CD4-positive, alpha-beta T cell treated with Interleukin-12 subunit alpha and Interleukin-12 subunit beta, for 1 hour (primary cell): ENCODE data around the gene RAPGEF4.

Experiments used
- DNase-seq: peaks from one replicate; pipeline ENCODE4 v3.0.0-alpha.2; 2020

The RAPGEF4 gene

DNA sequence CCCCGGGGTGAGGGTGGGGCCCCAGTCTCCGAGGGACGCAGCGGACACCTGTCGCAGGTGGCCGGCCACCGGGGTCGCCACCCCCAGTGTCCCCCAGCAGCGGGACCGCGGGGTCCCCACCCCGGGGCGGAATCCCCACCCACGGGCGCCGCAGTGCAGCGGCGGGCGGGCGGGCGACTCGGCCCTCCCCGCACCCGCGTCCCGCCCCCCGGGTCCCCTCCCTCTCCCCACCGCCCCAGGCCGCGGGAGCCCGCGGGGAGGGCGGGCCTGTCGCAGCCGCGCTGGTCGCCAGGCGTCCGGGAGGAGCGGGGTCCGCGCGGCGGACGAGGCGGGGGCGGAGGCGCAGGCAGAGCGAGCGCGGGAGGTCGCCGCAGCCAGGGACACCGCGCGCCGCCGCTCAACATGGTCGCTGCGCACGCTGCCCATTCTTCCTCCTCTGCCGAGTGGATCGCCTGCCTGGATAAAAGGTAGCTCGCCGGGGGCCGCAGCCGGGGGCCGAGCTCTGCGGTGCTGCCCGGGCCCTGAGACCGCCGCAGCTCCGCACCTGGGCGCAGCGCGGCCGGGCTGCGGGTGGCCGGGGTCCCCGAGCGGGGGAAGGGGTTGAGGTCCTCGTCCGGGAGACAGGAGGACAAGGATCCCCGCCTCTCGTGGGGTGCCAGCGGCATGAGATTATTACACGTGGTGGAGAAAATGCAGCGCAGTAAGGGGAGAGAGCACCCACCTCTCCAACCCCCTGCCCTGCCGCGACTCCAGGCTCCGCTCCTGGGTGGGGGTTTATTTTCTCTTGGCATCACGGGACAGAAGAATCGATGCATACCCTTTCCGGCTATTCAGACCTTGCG is at the start of gene RAPGEF4:
Gene RAPGEF4 (plus strand): TSS at position 264 of the 842 bp plus-strand sequence. CDS start 139 bp downstream, at position 403.
- no peak for DNase-seq

DNA sequence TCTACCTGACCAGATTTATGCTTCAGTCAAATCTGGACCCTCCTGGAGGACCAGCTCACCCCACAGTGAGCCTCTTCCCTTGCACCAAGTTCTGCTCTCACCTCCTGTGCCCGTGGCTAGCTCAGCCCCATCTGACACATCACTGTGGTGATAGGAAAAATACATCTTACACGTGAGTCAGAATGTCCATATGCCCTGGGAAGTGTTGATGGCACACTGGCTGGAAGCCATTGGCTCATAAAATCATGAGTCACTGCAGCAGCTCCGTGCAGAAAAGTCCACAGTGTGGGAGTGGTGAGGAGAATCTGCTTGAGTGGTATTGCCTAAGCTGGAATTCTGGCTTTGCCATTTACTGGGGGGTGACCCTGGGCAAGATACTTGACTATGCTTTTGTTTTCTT is 42.6 kb upstream of the RAPGEF4 start:
- DNase-seq, result no peak

DNA sequence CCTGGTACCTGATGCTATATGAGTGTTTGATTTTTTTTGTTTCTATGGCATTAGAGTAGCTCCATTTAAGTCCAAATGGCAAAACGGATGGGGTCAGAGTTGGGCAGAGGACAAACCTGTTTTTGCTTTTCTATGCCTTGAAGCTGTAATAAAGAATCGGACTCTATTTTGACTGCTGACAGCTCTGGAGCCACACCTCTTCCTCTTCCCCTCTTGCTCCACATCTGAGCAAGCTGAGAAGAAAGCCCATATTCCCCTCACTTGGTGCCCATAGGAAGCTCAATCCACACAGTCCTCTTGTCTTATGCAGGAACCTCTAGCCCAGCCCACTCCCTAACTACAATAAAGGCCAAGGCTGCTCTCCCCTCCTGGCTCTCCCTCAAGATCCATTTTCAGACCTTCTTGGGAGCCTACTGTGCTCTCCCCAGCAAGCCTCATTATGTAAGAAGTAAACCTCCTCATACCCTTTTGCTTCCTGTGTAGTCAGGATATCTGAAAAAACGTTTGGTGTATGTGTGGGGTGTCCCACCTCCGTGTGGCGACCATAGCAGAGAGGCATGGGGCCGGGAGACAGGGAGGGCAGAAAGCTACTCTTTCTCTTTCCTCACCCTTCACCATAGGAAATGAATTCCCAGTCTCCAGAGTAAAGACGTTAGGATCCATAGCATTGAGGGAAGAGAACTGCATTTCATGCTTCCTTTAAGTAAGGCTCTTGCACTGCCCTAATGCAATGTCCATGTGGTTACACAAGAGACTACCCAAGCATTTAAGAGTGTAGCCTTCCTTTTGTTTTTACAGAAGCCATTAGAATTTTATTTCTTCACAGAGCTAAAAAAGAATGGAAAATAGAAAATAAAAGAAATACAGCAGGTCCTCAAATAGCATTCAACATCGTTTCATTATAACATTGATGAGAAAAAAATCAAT is 41.9 kb upstream of the RAPGEF4 start:
- DNase-seq, result no peak

DNA sequence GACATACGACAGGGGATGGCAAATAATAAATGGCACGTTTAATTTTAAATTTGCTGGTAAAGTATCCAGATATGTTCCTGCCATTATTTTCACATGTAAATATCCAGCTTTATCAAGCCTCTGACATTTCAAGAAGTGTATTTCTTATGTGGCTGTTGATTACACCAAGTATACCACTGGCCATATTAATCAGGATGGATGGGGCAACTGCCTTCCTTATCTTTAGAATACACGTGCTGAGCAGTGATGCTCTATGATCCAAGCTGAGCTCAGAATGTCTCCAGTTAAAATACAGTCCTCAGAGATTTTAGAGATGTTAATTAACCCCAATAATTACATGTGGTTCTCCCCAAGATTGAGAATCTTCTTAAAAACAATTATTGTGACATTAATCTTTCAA is 38.3 kb upstream of the RAPGEF4 start:
- no peak for DNase-seq

DNA sequence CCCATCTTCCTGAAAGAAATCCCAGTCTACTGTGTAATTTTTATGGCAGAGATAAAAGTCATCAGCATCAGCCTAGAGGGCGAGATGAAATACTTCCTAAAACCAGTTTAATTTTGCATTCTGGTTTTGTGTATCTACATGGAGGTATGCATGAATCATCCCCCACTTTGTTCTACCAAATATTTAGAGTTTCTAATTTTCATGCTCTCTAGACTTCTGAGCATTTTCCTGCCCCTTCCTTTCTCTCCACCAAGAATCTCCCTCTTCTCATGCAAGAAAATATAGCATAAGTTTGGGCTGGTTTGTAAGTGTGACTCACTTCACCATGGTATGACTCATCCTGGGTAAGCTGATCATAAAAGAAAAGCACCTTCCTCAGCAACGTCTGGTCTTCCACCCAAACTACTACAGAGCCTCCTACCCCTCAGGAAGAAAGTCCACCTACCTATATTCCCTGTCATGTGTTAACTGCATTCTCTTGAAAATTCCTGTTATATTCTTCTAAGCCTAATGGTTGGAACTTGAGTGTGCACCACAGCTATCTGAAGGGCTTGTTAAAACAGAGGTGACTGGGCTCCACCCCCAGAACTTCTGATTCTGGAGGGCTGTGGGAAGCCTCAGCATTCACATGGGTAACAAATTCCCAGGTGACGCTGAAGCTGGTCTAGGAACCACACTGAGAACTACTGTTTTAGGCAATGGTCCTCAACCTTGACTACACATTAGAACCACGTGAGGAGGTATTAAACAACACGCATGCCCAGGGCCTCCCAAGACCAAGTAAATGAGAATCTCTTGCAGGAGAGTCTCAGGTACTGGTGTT is 37.4 kb upstream of the RAPGEF4 start:
- no peak for DNase-seq

DNA sequence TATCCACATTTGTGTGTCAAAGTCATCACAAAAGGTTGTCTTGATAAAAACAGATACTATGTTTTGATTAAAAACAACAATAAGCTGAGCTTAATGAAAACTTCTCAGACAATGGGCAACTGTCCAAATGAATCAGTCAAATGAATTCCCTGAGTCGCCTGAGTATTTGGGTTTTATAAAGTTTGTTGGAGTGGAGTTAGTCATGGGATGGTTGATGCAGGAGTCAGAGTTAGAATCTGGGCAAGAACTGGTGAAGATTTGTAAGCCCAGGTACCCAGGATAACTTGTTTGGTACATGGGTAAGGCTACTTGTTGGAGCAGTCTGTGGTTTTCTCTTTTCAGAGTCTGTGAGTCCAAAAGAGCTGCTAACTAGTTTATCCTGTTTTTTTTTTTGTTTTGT is 34.4 kb upstream of the RAPGEF4 start:
- no peak for DNase-seq

DNA sequence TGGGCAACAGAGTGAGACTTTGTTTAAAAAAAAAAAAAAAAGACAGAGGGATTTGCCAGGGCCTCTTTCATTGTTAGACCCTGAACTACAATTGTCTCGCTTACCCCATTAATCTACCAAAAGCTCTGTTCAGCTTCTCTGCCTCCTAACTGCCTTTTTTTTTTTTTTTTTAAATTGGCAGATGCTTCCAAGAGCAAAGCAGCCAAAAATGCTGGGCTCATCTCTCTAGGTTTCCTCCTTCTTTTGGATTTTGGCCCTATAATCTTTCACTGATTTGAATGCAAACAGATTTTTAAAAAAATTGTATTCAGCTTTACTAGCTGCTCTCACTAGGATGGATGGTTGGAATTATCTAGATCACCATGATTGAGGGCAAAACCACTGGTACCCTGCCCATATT is 33.2 kb upstream of the RAPGEF4 start:
- DNase-seq, result no peak

DNA sequence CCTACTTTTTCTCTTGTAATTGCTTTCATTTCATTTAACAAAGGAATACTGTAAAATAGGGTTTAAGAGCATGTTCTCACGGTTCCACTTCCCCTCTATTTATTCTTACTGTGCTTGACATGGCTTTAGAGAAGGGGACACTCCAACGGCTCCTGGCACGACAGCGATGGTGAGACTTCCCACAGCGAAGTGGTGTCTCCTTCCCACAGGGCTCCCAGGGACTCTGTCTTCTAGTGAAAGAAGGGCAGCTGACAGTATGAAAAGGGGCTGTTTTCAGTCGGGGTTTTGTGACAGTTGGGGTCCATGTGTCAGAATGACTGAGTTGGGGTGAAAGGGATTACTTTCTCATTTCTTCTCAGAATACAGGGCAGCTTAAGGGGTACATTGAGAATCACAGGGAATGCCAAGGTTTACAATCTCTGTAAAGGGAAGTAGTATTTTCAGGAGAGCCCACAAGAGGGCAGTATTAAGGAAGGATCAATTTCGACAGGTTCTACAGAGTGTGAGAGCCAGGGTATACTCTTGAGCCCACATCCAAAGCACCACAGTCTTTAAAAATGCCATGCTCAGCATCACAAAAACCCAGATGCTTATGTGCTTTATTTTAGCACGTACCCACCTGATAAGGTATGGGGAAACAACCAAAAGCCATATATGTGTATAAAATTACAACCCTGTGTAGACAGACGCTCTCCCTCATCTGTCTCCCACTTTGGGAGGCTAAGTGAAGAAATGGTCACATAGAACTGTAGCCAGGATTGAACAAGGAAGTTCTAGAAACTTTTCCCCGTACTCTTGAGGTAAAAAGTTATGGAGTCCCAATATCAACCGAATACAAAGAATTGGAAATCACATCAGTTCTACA is 31.3 kb upstream of the RAPGEF4 start:
- no peak for DNase-seq

DNA sequence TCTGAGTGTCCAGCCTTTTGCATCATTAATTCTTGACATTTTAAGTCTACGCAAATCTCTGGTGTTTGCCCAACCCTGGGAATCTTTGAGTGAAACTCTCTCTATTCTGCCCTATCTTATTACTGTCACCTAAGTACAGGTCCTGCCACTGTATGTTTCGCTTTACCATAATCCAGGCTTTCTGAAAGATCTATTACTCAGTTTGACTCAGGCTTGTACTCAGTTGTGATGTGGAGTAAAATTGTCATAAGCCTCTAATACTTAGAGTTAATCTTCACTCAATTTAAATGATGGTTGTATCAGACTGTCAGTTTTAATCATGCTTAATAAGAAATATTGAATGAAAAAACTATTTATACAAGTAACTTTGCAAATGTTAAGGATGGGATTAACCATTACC is 30.3 kb upstream of the RAPGEF4 start:
- no peak for DNase-seq

DNA sequence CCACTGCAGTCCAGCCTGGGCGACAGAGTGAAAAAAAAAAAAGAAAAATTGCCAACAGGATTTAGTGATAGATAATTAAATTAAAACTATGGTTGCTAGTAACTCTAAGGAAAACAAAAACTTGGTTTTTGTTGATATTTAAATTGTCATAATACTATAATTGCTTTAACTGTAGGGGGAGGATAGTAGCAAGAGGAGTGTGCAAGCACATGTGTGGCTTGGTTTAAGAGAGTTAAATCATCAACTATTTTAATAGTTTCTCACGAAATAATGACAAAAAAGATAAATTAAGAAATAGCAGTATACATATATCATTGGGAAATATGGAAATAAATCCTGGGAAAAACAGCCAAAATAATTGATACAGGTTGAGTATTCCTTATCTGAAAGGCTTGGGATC is 27.4 kb upstream of the RAPGEF4 start:
- DNase-seq, result no peak

DNA sequence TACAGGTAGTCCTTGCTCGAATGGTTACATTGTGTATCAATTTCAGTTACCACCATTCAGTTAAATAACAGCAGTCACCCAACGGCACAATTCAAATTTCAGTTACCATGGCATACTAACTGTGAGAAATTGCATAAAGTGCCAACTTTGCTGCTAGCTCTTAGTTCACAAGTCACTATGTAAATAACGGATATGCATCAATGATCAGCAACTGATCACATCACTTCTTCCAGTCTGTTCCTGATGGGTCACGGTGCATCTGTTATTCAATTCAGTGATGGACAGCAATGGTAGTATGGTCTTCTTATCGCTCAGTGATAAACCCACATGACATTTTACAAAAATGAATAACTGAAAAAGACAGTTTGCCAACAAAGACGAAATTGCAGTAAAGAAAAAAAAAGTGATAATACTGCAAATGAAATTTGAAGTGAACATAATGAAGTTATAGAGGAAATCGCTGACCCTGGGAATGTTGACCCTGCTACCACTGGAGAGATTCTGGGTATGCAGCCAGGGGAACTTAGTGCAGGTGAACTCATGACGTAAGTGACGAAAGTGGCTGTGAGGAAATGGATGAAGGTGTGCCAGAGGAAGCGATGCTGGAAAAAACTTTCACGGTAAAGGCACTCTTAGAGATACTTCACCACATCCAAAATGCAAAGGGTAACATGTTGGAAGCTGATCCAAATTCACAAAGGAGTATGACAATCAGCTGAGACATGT is 25.9 kb upstream of the RAPGEF4 start:
- DNase-seq, result no peak

DNA sequence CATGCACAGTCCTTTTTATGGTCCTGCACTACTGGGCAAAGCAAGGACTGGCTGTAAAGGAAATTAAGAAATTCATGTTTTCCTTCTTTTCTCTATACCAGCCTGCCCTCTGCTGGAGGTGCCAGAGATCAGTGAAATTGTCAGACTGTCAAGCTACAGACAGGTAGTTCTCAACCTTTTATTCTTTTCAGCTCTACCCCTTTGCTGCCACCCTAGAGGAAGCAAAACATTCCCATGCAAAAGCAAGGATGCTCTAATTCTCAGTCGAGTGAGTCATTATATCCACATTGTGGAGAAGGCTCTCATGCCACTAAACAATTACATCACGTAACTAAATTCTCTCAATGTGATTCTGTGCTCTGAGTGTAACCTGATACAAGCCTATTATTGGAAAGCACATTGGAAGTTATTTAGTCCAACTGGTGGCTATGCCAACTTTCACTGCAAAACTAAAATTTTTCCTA is 25.0 kb upstream of the RAPGEF4 start:
- DNase-seq, result peak; percentile 32

DNA sequence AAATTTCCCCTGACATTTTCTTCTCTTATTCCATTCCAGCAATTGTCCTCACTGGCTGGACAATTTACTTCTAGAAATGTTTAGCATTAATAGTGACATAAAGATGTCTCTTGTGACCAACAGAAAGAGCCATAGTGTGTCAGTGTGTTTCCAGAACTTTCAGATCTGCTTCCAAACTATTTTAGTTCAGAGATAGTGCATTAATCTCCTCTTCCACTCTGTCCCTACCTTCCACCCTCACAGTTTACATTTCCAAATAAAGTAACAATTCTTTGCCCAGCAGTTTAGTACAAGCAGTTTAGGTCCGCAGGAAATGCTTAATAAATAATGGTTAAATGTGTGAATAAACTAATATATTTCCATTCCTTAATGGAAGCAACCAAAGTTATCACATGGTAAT is 24.5 kb upstream of the RAPGEF4 start:
- DNase-seq, result no peak

DNA sequence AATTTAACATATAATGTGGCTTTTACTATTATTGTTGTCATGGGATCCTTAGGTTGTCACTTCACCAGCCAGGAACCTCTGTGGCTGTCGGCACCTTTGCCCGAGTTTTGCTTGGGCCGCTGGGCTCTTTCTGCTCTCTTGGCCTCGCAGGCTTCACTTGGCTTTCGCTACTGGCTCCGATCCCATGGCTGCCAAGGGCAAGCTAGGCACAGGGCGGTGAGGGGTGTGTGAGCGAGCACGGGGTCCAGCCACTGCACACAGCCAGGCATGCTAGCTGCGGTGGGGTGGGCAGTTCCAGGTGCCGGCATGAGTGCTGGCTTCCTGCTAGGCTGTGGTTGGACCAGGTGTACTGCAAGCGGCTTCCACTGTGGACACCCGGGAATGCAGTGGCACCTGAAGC is 23.4 kb upstream of the RAPGEF4 start:
- no peak for DNase-seq

DNA sequence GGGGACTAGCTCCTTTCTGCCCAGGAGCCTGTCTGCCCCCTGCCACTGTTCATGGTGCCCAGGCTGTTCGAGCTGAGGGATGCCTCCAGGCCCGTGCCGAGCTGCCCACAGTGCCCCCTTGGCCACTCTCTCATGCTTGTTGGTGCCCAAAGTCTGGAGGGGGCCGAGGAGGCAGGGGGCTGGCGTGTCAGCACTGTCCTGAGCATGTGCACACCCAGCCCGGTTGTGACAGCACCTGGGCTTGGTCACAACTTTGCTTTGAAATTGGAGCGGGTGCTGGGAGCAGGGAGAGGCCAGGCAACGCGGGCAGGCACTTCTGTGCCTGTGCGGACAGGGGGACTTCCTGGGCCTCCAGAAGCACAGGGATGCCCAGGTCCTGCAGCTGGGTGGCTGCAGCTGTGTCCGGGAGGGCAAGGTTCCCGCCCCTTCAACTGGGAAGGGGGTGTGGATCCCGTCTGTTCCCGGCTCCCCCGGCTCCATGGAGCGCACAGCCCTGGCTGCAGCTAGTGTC is 22.2 kb upstream of the RAPGEF4 start:
- DNase-seq, result no peak

DNA sequence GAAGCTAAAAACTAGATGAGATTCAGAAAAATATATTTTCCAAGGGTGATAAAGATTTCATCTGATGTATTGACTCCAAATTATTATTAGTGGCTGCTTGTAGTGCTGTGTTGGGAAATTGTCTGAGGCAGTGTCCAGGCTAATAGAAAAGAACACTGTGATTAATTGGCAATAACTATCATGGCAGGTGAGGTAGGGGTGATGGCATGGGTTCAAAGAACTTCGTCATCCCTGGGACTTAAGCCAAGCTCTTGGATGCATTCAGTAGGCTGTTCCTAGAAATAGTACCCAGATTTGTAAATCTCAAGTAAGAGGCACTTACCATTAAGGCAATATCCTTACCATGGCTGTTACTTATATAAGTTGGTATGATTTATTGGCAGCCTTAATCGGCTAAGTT is 13.2 kb upstream of the RAPGEF4 start:
- no peak for DNase-seq

DNA sequence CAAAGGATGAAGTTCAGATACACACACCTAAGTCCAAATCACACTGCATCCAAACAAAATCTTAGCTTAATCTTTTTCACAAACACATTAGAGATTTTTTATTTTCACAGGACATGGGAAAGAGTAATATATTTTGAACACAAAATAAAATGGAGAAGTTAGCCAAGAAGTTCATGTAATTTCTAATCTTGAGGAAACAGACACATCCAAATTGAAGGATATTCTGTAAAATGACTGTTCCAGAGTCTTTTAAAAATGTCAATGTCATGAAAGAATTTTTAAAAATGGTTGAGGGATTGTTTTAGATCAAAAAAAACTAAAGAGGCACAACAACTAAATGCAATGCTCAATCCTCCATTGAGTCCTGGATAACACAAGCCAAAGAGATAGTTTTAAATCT is 12.4 kb upstream of the RAPGEF4 start:
- DNase-seq, result no peak

DNA sequence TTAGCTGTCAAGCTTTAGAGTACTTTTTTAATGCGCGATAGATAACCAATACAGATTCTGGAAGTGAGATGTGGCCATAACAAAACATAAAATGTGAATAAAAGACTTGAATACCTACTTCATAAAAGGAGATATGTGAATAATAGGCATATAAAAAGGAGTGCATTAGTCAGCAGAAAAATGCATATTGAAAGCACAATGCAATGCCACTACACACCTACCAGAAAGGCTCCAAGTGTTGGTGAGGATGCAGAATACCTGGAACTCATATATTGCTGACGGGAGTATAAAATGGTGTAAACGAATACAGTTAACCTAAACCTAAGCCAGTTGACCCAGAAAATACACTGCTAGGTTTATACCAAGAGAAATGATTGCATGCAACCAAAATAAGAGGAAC is 10.9 kb upstream of the RAPGEF4 start:
- DNase-seq, result no peak

DNA sequence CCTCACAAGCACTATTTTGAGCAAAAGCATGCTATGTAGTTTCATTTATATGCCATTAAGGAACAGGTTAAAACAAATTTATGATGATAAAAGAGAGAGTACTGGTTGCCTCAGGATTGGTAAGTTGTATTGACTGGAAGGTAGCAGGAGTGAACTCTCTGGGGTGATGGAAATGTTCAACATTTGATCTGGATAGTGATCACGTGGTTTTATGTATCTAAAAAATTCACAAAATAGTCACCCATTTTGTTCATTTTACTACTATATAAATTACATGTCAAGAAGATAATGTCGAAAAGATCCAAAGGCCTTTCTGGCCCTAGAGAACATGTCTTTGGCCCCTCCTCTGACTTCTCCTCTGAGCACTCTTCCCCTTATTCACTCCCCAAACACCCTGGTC is 10.4 kb upstream of the RAPGEF4 start:
- no peak for DNase-seq

DNA sequence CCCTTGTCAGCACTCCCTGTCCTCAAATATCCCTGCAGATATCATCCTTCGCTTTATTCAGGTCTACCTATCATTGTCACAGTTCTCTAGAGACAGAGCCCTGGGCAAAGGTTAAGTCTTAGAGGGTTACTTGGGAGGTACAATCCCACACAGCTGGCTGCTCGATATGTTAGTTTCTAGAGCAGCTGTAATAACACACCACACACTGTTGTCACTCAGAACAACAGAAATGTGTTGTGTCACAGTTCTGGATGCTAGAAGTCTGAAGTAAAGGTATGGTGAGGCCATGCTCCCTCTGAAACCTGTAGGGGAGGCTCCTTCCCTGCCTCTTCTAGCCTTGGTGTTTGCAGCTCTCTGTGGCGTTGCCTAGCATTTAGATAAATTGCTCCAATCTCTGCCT is 9.9 kb upstream of the RAPGEF4 start:
- no peak for DNase-seq

DNA sequence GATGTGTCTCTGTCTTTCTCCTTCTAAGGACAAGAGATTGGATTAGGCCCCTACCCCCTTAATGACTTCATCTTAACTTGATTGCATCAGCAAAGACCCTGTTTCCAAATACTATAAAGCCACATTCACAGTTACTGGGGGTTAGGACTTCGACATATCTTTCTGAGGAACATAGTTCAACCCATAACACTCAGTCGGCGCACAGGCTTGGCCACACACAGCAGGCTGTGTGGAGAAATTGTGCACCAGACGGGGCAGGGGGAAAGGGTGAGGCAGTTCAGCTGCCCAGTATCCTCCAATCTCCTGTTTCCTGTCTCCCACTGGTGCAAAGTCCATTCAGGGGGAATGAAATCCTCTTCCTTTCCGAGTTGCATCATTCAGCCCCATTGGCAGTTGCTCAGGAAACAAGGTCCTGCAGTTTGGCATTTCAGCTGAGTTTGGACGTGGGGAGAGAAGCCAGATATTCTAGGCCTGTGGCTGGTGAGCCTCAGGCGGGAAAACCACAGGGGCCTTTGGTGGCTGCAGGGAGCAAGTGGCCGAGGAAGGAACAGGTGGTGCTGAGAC is 9.4 kb upstream of the RAPGEF4 start:
- DNase-seq, result no peak
